HG02981 (cell line): Measurements from ENCODE around the gene GGA1.

ENCODE experiments used
- ATAC-seq: cut with Tn5 transposase; IDR thresholded peaks from one replicate; pipeline ENCODE4 v1.9.1; 2021; ENCODE audit warnings: mild to moderate bottlenecking, moderate library complexity; ENCODE audit not compliant: unreplicated experiment

GGA1 gene

GRCh38 chr22:37627121-37627520 is 18.5 kb downstream of the GGA1 start:
- no peak for ATAC-seq

- ATAC-seq = no peak
These were observed 18.9 kb downstream of the GGA1 start for GRCh38 chr22:37627545-37627944.

GRCh38 chr22:37628830-37629229 is 20.2 kb downstream of the GGA1 start:
- ATAC-seq = no peak

- no peak for ATAC-seq
These were observed 21.3 kb downstream of the GGA1 start for GRCh38 chr22:37629928-37630327.

GRCh38 chr22:37630839-37631435 is 22.3 kb downstream of the GGA1 start:
- no peak for ATAC-seq

GRCh38 chr22:37631448-37632173 is 23.0 kb downstream of the GGA1 start:
- ATAC-seq = no peak

GRCh38 chr22:37632174-37633088 is 23.8 kb downstream of the GGA1 start:
- peak; percentile 8 for ATAC-seq

GRCh38 chr22:37633089-37633624 is 24.5 kb downstream of the GGA1 start:
- ATAC-seq = peak; percentile 48

- ATAC-seq = peak; percentile 50
These were observed 25.2 kb downstream of the GGA1 start for GRCh38 chr22:37633625-37634416.

- ATAC-seq = no peak
These were observed 25.8 kb downstream of the GGA1 start for GRCh38 chr22:37634417-37634924.

- no peak for ATAC-seq
These were observed 26.5 kb downstream of the GGA1 start for GRCh38 chr22:37635157-37635556.

GRCh38 chr22:37636186-37636948 is 27.7 kb downstream of the GGA1 start:
- ATAC-seq = no peak

- no peak for ATAC-seq
These were observed 28.3 kb downstream of the GGA1 start for GRCh38 chr22:37636949-37637273.

- ATAC-seq = no peak
These were observed 29.9 kb downstream of the GGA1 start for GRCh38 chr22:37638391-37639069.

GRCh38 chr22:37639070-37639760 is 30.6 kb downstream of the GGA1 start, which contains the start of gene SH3BP1:
Gene SH3BP1 (plus strand): TSS chr22:37639669. CDS start chr22:37639788, 119 bp downstream.
- no peak for ATAC-seq

- no peak for ATAC-seq
These were observed 31.3 kb downstream of the GGA1 start for GRCh38 chr22:37639771-37640590.
